Measurements from ENCODE around the gene KCNAB3.

DNA sequence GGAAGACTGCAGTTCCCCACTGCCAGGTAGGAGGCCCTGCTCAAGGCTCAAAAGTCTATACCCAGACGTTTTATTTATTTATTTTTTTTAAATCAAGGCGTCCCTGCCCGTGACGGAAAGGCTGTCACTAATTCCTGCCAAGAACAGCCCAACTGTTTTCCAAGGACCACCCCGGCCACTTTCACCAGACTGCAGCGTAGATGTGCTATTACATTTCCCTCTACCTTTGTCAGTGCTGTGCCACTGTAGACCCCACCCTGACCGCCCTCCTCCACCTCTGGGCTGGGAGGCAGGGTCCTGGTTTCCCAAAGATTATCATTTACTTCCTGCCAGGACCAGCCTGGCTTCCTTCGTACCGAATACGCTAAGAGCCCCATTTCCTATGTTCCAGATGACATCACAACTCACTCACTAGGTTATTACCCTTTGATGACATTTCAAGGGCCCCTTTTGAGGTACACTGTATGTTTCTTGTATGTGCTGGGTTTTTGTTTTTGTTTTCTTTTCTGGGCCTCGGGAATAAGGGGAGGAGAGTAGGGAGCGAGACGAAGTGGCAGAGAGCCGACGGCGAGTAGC, 7.3 kb downstream of the KCNAB3 start:
- TF ChIP-seq LEF1 (IDR thresholded peaks at IDR 0.05; ENCODE audit: borderline replicate concordance) = no peak
- TF ChIP-seq NFRKB (IDR thresholded peaks at IDR 0.05) = no peak
- no peak for TF ChIP-seq BHLHE40 (IDR thresholded peaks at IDR 0.05; ENCODE audit: borderline replicate concordance)
- no peak for TF ChIP-seq CTBP1 (IDR thresholded peaks at IDR 0.05; ENCODE audit: borderline replicate concordance)

All from HEK293T (cell line).